ENCODE results near the gene NPTX2.

DNA sequence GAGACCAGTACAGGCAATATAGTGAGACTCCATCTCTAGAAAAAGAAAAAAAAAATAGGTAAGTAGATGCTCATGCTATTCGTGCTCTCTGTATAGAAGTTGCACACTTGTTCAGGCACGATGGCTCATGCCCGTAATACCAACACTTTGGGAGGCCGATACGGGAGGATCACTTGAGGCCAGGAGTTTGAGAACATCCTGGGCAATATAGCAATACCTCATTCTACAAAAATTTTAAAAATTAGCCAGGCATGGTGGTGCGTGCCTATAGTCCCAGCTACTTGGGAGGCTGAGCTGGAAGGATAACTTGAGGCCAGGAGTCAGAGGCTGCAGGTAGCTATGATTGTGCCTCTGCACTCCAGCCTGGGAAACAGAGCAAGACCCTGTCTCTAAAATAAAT is 17.2 kb upstream of the NPTX2 start:
- TF ChIP-seq, protein P1, sequence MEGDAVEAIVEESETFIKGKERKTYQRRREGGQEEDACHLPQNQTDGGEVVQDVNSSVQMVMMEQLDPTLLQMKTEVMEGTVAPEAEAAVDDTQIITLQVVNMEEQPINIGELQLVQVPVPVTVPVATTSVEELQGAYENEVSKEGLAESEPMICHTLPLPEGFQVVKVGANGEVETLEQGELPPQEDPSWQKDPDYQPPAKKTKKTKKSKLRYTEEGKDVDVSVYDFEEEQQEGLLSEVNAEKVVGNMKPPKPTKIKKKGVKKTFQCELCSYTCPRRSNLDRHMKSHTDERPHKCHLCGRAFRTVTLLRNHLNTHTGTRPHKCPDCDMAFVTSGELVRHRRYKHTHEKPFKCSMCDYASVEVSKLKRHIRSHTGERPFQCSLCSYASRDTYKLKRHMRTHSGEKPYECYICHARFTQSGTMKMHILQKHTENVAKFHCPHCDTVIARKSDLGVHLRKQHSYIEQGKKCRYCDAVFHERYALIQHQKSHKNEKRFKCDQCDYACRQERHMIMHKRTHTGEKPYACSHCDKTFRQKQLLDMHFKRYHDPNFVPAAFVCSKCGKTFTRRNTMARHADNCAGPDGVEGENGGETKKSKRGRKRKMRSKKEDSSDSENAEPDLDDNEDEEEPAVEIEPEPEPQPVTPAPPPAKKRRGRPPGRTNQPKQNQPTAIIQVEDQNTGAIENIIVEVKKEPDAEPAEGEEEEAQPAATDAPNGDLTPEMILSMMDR (IDR thresholded peaks at IDR 0.05; ENCODE audit: low read length): no peak
- TF ChIP-seq EZH2 (optimal IDR thresholded peaks at IDR 0.05; ENCODE audit: low read depth, low read length) (no peak), EZH2phosphoT487 (IDR thresholded peaks at IDR 0.05; ENCODE audit: low read length) (no peak)
